Right cardiac atrium (tissue), 5 donors: ENCODE data around the gene LAMA1. TPM values are rescaled to one million over a fixed set of nuclear protein-coding genes. Genes with fewer than 3 reads are reported as not detected.

Source experiments
- ATAC-seq, 2 donors: fragments of 200-7000 bp; cut with Tn5 transposase; one replicate each; pipeline versions ENCODE4 v1.8.0 to v1.9.1; 2020; ENCODE audit warnings: moderate library complexity in 2 of 2, mild to moderate bottlenecking in 1 of 2
- DNase-seq, 3 donors: peaks; one replicate each; pipeline ENCODE4 v3.0.0-alpha.2; 2020
- H3K27ac ChIP-seq: one replicate; pipeline ENCODE4 v1.5.1; 2013; ENCODE audit warnings: mild to moderate bottlenecking, low read length, control low read depth, moderate library complexity
- H3K27me3 ChIP-seq: one replicate; pipeline ENCODE4 v1.6.1; 2013; ENCODE audit not compliant: control insufficient read depth, insufficient read depth
- H3K4me1 ChIP-seq: one replicate; pipeline ENCODE4 v1.6.1; 2013; ENCODE audit warnings: low read length; ENCODE audit not compliant: control insufficient read depth, insufficient read depth
- H3K4me3 ChIP-seq: one replicate; pipeline ENCODE4 v1.5.1; 2013; ENCODE audit warnings: low read length, control low read depth
- H3K9me3 ChIP-seq: one replicate; pipeline ENCODE4 v1.6.1; 2013; ENCODE audit warnings: low read length; ENCODE audit not compliant: control insufficient read depth
- WGBS: extraction: QIAGEN DNeasy Blood & Tissue Kit; methylation state at CpG from one replicate; pipeline ENCODE4 v1.1.7; 2013; 5-methylcytosine and 5-hydroxymethylcytosine counted together
- intact Hi-C, 4 donors: fragments of 100-400 bp; cut with DNase I; formaldehyde crosslinking; loops; one replicate each; pipeline versions ENCODE4 v1.11.0 to v1.14.0; 2022 to 2023
- polyA plus RNA-seq: library from polyadenylated mRNA; stranded (reverse); fragments of 200-250 nt; gene quantifications from one replicate; pipeline ENCODE4 v1.2.3, GENCODE V29; 2013
- total RNA-seq, 4 donors: library from RNA; stranded (reverse); fragmentation: NEBNext Ultra II Directional; extraction: Animal tissue kit (Norgen Biotek cat#: 25700); gene quantifications; one replicate each; pipeline ENCODE4 v1.2.1, GENCODE V29; 2021
- donor health status: healthy with polysubstance abuse.
- donor health status: DM: no; HTN: yes; CAD: no.
- donor health status: DM: no; HTN: no; CAD: no.
- donor health status: DM: no; HTN: yes; CAD: no; lungs with severe emphysema.
- donor health status: DM: yes; HTN: yes; CAD: no.

The LAMA1 gene
- total and polyA plus RNA-seq, 5 donors = 0.02 to 0.81 (median 0.06) TPM; not detected in 2

DNA sequence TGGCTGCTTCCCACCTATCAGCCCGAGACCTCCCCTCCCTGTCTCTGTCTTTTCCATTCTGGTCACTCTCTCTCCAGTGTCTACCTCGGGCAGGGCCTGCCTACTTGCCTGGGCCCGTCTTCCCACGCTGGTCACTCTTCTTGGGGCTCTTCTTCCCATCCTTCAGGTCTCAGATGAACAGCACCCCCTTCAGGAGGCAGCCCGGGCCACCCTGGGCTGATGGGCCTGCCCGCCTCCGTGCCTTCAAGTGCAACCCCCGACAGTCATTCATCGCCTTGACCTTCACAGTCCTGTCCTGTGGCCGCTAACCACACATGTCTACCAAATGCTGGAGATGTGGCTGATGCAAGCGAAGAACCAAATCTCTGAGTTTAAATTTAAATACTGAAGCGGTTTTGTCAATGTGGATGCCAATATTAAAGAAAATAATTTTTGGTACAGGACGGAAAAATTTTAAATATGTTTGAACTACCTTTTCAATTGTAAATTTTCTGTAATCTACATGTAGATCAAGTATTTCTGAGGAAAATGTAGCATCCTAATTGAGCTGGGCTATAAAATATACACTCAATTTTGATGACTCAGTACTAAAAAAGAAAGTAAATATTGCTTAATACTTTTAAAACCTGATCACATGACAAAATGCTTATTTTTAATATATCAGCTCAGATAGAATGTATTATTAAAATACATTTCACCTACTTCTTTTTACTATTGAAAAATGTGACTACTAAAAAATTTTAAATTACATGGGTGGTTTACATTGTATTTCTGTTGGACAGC lies 96.4 kb downstream of the LAMA1 start:
- 92% methylated on average over 13 of the region's 13 CpGs for WGBS
- ATAC-seq (no peak), DNase-seq (no peak)
- Histone ChIP-seq H3K9me3 (no peaks in the 10 kb centered on the region), H3K4me1 (no peaks in the 10 kb centered on the region), H3K27me3 (no peaks in the 10 kb centered on the region), H3K4me3 (no peak overlapping the region), H3K27ac (no peak overlapping the region)
- intact Hi-C loops = no loop called here

DNA sequence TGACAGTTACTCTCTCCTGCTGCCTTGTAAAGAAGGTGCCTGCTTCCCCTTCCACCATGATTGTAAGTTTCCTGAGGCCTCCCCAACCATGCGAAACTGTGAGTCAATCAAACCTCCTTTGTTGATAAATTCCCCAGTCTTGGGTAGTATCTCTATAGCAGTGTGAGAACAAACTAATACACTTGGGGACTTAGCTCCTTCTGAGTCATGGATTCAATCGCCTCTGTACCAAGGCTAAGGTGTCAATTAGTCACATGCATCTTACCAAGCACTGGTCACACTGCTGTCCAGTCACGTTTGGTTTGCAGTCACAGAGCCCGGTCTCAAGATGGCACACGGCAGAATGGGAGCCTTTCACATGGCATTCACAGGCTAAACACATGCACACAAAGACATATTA lies 100.6 kb downstream of the LAMA1 start:
- H3K27me3 ChIP-seq = no peaks in the 10 kb centered on the region
- no peak for DNase-seq
- H3K9me3 ChIP-seq = no peaks in the 10 kb centered on the region
- 84% methylated on average over 5 of the region's 5 CpGs for WGBS
- intact Hi-C loops = no loop called here
- no peaks in the 10 kb centered on the region for H3K4me1 ChIP-seq
- ATAC-seq = no peak
- H3K27ac ChIP-seq = no peak overlapping the region
- no peak overlapping the region for H3K4me3 ChIP-seq

DNA sequence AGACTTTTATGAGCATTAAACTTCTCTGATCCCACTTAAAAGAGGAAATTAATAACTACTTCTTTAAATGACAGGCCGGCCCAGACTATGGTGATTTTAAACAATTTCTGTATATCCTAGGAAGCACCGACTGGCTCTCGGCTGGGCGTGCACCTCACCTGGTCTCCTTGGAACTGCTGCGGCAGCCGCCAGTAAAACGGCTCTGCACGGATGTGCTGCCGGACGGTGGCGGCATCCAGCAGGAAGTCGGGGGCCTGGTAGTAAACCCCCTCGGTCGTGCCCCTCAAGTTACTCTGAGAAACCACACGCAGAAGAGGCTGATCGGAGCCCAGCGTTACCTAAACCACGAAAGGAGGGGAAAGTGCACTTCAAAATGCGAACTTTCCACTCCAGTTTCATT lies 106.5 kb downstream of the LAMA1 start:
- 73% methylated on average over 19 of the region's 19 CpGs for WGBS
- intact Hi-C loops = no loop called here

DNA sequence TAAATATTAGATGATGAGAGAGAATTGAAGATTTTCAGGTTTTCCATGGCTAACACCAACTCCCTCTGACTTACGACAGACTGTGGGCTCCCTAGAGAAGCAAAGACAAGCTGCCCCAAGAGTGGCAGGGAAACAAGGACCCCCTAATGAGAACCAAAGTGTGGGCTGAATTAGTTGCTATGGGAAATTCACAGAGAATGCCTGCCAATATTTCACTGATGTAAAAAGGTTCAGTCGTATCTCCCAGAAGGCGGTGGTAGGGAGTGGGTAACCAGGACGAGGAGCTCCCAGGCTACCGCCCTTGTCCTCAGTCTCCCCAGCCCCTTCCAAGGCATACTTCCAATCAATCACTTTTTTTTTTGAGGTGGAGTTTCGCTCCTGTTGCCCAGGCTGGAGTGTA lies 113.6 kb downstream of the LAMA1 start:
- Histone ChIP-seq H3K4me1 (no peaks in the 10 kb centered on the region), H3K27me3 (no peaks in the 10 kb centered on the region), H3K4me3 (no peak overlapping the region), H3K27ac (no peak overlapping the region), H3K9me3 (no peaks in the 10 kb centered on the region)
- WGBS = 91% methylated on average over 6 of the region's 6 CpGs
- ATAC-seq (no peak), DNase-seq (no peak)
- intact Hi-C loops = no loop called here

More for the DNA sequence above, 106.5 kb downstream of the LAMA1 start:
- ATAC-seq (no peak), DNase-seq (no peak)
- Histone ChIP-seq H3K9me3 (no peaks in the 10 kb centered on the region), H3K27me3 (no peaks in the 10 kb centered on the region), H3K27ac (no peak overlapping the region), H3K4me3 (no peak overlapping the region), H3K4me1 (no peaks in the 10 kb centered on the region)

DNA sequence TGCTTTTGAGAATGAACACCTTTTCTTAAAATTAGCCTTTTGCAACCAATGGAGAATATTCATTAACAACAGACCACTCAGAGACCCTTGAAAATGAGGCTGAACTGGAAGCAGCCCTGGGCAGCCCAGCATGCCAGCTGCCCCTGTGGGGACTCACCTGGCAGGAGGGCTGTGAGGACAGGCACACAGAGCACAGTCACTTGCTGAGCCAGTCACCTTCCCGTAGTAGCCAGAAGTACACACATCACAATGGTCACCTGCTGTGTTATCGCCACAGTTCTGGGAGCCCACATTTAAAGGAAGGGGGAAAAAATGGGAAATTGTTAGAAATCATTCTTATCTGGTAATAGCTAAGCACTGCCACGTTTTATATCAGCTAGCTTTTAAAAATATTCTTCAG lies 115.5 kb downstream of the LAMA1 start:
- H3K9me3 ChIP-seq = no peaks in the 10 kb centered on the region
- H3K27ac ChIP-seq = no peak overlapping the region
- H3K4me3 ChIP-seq = no peak overlapping the region
- intact Hi-C loops = no loop called here
- 46% methylated on average over 3 of the region's 3 CpGs for WGBS
- no peak for DNase-seq
- H3K4me1 ChIP-seq = no peaks in the 10 kb centered on the region
- ATAC-seq = no peak
- H3K27me3 ChIP-seq = no peaks in the 10 kb centered on the region

DNA sequence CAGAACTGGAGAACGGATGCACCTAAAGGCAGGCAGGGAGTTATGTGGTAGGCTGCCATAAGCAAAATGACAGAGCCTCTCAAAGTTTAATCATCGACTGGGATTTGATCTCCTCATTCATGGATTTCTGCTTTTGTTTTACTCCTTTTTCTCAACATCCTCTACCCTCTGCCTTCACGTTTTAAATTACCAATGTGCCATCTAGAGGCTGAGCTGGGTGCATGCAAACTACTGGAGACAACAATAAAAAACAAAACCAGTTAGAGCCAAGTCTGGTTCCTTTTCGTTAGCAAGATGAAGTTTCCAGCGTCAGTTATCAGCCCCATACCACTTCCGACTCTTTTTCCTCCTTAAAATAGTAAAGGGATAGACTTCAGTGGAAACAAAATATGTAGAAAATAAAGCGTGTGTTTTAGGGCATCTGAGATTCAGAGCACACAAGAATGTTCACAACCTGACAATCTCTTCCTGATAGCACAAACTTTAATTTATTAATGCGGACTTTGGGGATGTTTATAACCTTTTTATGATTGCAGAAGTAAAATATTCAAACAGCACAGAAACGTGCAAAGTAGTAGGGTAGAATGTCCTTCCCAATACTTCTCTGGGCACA lies 117.0 kb downstream of the LAMA1 start:
- H3K4me3 ChIP-seq = no peak overlapping the region
- 24% methylated on average over 9 of the region's 9 CpGs for WGBS
- DNase-seq (no peak), ATAC-seq (no peak)
- no peaks in the 10 kb centered on the region for H3K9me3 ChIP-seq
- intact Hi-C loops = no loop called here
- H3K4me1 ChIP-seq = no peaks in the 10 kb centered on the region
- H3K27ac ChIP-seq = no peak overlapping the region
- H3K27me3 ChIP-seq = no peaks in the 10 kb centered on the region

DNA sequence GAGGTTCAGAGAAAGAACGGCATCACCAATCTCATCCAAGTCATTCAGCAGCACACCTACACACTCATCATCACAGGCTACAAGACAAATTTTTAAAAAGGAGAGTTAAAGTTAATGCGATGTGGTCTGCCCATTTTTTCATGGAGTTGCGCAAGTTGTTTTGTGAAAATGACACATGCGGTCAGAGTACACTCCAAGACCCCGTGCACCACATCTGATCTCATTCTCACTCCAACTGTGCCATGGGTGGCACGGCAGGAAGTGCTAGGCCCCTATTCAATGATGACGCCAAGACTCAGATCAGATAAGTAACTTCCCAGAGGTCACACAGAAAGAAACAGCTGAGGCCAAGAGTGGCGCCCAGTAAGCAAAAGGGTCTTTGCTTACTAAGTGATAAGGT lies 119.8 kb downstream of the LAMA1 start:
- no peak for ATAC-seq
- H3K4me3 ChIP-seq = no peak overlapping the region
- intact Hi-C loops = no loop called here

DNA sequence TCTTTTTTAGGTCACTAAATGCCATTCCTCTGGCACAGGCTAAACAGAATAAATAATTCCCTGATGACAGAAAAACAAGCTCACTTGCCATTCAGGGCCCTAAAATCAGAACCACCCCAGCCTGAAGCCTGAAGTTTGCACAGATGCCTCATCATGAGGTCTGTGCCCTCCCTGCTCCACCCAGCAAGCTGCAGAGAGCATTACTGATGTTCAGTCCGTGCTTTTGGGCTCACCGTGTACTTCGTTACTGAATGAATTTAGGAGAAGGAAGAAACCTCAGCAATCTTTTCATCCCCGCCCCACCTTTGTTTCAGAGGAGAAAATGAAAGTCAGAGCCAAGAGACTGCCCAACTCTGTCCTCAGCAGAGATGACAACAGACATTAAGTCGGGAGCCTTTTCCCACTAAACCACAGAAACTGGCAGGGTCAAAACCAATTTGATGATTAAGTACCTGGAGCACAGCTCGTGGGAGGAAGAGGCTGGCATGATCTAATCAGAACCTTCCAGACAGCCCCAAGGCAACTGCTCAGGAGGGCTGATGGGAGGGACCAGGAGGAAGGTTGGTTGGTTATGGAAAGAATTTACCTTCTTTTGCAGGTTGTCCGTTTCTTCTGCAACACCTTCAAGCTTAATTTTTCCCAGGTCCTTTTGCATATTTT lies 122.7 kb downstream of the LAMA1 start:
- H3K4me3 ChIP-seq = no peak overlapping the region
- H3K4me1 ChIP-seq = no peaks in the 10 kb centered on the region
- H3K27me3 ChIP-seq = no peaks in the 10 kb centered on the region
- intact Hi-C loops = no loop called here
- no peaks in the 10 kb centered on the region for H3K9me3 ChIP-seq
- ATAC-seq = no peak
- DNase-seq = no peak
- H3K27ac ChIP-seq = no peak overlapping the region
- 63% methylated on average over 7 of the region's 7 CpGs for WGBS

More for the DNA sequence above, 119.8 kb downstream of the LAMA1 start:
- 76% methylated on average over 8 of the region's 8 CpGs for WGBS
- H3K4me1 ChIP-seq = no peaks in the 10 kb centered on the region
- H3K27me3 ChIP-seq = no peaks in the 10 kb centered on the region
- no peaks in the 10 kb centered on the region for H3K9me3 ChIP-seq
- no peak for DNase-seq
- H3K27ac ChIP-seq = no peak overlapping the region

DNA sequence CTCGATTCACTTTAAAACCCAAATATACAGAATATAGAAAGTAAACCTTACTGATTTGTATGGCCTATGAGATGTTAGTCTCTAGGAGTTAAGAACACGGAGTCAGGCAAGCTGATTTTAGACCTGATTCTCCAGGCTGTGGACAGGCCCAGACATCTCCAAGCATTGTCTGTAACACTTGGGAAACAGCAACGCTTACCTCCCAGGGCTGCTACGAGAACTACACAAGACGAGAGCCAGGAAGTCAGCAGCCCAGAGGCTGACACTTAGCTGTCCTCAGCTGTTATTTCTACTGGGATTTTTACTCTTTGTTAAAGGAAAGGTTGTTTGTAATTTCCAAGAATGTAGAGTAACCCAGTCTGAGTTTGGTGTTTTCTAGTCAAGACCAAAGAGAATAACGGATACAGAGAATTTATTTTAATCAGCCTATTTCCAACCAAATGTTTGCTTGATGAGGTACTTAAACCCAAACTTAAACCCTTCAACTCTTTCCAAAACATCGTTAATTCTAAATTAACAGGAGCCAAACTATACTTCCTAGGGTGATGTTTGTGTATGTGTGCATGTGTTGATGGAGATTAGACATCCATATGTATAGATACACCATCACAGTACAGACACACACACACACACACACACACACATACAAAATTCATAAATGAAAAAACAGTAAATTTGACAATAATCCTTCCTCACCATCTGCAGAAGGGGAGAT lies 123.4 kb downstream of the LAMA1 start:
- ATAC-seq (no peak), DNase-seq (no peak)
- 71% methylated on average over 7 of the region's 7 CpGs for WGBS
- H3K9me3 ChIP-seq = no peaks in the 10 kb centered on the region
- no peak overlapping the region for H3K27ac ChIP-seq
- H3K4me1 ChIP-seq = no peaks in the 10 kb centered on the region
- no peak overlapping the region for H3K4me3 ChIP-seq
- H3K27me3 ChIP-seq = no peaks in the 10 kb centered on the region
- intact Hi-C loops = no loop called here

DNA sequence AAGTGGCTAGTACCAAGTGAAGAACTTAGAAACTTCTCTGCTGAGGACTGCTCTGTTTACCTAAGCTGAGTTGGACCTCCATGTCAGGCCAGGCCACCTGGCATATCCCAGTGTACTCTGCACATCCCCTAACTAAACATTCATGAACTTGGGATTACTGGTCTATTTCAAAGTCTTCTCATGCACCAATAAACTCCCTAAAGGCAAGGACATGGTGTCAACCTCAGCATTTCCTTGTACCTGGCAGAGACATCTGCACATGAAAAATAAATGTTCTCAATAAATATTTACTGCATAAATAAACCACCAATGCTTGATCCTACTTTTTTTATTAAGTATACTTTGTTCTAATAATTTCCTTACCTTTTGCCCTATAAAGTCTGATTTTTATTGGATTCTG lies 124.8 kb downstream of the LAMA1 start:
- no peaks in the 10 kb centered on the region for H3K27me3 ChIP-seq
- intact Hi-C loops = no loop called here
- H3K4me1 ChIP-seq = no peaks in the 10 kb centered on the region
- H3K27ac ChIP-seq = no peak overlapping the region
- no peak for ATAC-seq
- DNase-seq = no peak
- H3K9me3 ChIP-seq = no peaks in the 10 kb centered on the region
- H3K4me3 ChIP-seq = no peak overlapping the region

DNA sequence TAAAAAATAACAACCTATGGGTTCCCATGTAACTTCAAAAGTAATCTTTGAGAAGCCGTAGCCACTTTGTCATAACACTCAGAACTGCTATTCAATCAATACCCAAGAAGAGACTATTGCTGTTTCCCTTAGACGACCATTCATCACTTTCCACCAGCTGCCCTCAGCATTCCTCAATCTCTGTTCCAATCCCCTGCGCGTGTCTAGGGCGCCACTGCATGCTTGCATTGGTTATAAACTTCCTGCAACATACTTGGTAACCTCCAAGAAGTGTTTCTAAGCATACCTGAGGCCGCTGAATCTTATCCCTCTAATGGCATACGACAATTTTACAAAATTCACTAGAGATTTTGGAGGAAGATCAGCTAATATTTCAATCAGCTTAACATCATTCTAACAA lies 134.2 kb downstream of the LAMA1 start:
- no peak overlapping the region for H3K27ac ChIP-seq
- intact Hi-C loops = no loop called here
- ATAC-seq (no peak), DNase-seq (no peak)
- WGBS = 86% methylated on average over 7 of the region's 7 CpGs
- H3K4me3 ChIP-seq = no peak overlapping the region
- H3K9me3 ChIP-seq = no peaks in the 10 kb centered on the region
- H3K4me1 ChIP-seq = no peaks in the 10 kb centered on the region
- H3K27me3 ChIP-seq = no peaks in the 10 kb centered on the region
